CD4-positive, alpha-beta T cell treated with Interleukin-17A for 1 hour (primary cell): ENCODE results near the gene PROC.

Source experiments
- DNase-seq: peaks from one replicate; pipeline ENCODE4 v3.0.0-alpha.2; 2020

Gene PROC

DNA sequence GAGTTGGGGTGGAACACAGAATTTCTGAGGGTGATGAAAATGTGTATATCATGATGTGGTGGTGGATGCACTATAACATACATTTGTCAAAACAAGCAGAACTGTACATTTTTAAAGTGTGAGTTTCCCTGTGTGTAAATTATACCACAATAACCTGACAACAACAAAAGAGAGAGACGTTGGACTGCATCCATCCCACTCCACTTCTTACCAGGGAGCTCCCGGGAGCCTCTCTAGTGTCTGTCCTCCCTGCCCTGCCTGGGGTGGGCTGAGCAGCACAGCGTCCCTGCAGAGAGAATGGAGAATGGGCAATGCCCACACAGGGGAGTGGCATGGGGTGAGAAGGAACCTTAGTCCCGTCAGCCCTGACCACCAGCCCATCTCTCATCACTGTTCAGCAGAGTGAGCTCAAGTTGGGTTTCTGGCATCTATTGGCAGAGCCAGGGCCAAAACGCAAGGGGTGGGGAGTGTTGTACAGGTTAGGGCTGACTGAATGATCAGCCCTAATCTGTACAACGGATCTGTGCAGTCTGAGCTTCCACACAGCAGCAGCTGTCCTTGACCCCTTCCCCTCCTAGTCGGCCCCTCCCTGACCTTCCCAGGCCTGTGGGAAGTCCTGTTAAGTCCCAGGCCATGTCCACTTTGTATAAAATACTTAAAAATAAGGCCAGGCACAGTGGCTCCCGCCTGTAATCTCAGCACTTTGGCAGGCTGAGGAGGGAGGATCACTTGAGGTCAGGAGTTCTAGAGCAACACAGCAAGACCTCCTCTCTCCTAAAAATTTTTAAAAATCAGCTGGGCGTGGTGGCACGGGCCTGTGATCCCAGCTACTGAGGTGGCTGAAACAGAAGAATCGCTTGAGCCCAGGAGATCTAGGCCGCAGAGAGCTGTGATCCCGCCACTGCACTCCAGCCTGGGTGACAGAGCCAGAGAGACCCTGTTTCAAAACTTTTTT lies 3.3 kb upstream of the PROC start:
- no peak for DNase-seq

DNA sequence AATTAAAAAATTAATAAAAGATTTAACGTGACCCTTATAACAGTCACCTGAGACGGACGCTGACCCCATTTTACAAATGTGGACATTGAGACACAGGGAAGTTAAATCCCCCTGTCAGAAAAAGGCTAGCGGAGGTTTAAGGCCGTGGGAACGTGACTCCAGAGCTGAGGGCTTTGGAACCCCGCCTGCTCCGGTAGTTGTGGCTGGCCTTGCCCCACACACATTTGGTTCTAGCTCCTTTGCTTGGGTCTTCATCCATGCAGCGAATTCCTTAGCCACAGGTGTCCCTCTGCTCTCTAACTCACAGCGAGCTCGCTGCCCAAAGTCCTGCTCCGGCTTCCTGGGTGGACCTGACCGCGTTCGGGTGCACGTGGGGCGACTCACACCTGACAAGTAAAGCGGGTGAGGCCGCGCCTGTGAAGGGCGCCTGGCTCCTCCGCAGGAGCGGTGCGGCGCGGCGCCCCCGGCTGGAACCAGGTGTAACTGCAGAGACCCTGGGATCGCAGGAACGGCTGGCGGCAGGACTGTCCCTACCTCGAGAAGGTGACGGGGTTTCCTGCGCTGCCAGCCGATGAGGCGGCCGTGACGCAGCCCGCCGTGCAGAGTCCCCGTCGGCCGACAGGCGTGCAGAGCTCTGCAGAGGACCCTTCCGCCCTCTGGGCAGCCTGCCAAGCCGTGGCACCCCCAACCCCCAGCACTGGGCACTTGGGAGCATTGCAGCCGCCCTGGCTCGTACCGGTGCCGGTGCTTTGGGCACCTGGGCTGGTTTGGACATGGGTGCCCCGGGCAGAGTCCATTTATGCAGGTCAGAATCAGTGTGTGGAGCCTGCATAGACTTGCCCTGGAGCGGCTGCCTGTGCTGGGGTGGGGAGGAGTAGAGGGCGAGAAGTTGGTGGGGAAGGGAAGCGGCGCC lies 2.4 kb upstream of the PROC start:
- DNase-seq: peak; percentile 88

DNA sequence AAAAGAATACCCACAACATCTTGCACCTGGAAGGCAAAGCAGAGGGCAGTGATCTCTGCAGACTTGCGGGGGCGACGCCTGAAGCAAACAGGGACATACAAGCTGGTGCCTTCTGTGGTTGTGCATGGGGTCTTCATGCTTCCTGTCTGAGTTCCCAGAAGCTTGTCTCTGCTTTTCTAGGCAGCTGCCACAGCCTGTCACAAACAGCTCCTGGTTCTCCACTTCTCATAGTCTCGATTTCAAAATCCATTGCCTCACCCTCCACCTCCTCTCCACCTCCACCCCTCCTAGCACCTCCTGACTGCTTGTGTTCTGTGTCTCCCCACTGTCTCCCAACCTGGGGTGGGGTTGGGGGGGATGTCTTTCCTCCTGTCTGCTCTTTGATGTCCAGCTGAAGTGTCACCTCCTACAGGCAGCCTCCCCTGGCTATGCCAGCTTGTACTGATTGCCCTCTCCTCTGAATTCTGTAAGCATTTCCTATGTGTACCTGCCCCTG lies 1.7 kb upstream of the PROC start:
- no peak for DNase-seq

DNA sequence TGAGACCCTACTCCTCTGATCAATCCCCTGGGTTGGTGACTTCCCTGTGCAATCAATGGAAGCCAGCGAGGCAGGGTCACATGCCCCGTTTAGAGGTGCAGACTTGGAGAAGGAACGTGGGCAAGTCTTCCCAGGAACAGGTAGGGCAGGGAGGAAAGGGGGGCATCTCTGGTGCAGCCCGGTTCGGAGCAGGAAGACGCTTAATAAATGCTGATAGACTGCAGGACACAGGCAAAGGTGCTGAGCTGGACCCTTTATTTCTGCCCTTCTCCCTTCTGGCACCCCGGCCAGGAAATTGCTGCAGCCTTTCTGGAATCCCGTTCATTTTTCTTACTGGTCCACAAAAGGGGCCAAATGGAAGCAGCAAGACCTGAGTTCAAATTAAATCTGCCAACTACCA lies 821 bp upstream of the PROC start:
- DNase-seq: no peak

DNA sequence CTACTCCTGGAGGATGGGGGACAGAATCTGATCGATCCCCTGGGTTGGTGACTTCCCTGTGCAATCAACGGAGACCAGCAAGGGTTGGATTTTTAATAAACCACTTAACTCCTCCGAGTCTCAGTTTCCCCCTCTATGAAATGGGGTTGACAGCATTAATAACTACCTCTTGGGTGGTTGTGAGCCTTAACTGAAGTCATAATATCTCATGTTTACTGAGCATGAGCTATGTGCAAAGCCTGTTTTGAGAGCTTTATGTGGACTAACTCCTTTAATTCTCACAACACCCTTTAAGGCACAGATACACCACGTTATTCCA lies 844 bp downstream of the PROC start:
- DNase-seq: no peak

DNA sequence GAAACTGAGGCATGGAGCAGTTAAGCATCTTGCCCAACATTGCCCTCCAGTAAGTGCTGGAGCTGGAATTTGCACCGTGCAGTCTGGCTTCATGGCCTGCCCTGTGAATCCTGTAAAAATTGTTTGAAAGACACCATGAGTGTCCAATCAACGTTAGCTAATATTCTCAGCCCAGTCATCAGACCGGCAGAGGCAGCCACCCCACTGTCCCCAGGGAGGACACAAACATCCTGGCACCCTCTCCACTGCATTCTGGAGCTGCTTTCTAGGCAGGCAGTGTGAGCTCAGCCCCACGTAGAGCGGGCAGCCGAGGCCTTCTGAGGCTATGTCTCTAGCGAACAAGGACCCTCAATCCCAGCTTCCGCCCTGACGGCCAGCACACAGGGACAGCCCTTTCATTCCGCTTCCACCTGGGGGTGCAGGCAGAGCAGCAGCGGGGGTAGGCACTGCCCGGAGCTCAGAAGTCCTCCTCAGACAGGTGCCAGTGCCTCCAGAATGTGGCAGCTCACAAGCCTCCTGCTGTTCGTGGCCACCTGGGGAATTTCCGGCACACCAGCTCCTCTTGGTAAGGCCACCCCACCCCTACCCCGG lies 1.3 kb downstream of the PROC start:
- no peak for DNase-seq

DNA sequence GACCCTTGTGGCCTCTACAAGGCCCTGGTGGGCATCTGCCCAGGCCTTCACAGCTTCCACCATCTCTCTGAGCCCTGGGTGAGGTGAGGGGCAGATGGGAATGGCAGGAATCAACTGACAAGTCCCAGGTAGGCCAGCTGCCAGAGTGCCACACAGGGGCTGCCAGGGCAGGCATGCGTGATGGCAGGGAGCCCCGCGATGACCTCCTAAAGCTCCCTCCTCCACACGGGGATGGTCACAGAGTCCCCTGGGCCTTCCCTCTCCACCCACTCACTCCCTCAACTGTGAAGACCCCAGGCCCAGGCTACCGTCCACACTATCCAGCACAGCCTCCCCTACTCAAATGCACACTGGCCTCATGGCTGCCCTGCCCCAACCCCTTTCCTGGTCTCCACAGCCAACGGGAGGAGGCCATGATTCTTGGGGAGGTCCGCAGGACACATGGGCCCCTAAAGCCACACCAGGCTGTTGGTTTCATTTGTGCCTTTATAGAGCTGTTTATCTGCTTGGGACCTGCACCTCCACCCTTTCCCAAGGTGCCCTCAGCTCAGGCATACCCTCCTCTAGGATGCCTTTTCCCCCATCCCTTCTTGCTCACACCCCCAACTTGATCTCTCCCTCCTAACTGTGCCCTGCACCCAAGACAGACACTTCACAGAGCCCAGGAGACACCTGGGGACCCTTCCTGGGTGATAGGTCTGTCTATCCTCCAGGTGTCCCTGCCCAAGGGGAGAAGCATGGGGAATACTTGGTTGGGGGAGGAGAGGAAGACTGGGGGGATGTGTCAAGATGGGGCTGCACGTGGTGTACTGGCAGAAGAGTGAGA lies 2.0 kb downstream of the PROC start:
- DNase-seq: no peak

DNA sequence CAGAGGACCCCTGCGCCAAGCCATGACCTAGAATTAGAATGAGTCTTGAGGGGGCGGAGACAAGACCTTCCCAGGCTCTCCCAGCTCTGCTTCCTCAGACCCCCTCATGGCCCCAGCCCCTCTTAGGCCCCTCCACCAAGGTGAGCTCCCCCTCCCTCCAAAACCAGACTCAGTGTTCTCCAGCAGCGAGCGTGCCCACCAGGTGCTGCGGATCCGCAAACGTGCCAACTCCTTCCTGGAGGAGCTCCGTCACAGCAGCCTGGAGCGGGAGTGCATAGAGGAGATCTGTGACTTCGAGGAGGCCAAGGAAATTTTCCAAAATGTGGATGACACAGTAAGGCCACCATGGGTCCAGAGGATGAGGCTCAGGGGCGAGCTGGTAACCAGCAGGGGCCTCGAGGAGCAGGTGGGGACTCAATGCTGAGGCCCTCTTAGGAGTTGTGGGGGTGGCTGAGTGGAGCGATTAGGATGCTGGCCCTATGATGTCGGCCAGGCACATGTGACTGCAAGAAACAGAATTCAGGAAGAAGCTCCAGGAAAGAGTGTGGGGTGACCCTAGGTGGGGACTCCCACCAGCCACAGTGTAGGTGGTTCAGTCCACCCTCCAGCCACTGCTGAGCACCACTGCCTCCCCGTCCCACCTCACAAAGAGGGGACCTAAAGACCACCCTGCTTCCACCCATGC lies 3.0 kb downstream of the PROC start:
- DNase-seq: no peak

DNA sequence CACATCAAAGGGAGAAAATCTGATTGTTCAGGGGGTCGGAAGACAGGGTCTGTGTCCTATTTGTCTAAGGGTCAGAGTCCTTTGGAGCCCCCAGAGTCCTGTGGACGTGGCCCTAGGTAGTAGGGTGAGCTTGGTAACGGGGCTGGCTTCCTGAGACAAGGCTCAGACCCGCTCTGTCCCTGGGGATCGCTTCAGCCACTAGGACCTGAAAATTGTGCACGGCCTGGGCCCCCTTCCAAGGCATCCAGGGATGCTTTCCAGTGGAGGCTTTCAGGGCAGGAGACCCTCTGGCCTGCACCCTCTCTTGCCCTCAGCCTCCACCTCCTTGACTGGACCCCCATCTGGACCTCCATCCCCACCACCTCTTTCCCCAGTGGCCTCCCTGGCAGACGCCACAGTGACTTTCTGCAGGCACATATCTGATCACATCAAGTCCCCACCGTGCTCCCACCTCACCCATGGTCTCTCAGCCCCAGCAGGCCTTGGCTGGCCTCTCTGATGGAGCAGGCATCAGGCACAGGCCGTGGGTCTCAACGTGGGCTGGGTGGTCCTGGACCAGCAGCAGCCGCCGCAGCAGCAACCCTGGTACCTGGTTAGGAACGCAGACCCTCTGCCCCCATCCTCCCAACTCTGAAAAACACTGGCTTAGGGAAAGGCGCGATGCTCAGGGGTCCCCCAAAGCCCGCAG lies 3.8 kb downstream of the PROC start:
- DNase-seq: no peak

DNA sequence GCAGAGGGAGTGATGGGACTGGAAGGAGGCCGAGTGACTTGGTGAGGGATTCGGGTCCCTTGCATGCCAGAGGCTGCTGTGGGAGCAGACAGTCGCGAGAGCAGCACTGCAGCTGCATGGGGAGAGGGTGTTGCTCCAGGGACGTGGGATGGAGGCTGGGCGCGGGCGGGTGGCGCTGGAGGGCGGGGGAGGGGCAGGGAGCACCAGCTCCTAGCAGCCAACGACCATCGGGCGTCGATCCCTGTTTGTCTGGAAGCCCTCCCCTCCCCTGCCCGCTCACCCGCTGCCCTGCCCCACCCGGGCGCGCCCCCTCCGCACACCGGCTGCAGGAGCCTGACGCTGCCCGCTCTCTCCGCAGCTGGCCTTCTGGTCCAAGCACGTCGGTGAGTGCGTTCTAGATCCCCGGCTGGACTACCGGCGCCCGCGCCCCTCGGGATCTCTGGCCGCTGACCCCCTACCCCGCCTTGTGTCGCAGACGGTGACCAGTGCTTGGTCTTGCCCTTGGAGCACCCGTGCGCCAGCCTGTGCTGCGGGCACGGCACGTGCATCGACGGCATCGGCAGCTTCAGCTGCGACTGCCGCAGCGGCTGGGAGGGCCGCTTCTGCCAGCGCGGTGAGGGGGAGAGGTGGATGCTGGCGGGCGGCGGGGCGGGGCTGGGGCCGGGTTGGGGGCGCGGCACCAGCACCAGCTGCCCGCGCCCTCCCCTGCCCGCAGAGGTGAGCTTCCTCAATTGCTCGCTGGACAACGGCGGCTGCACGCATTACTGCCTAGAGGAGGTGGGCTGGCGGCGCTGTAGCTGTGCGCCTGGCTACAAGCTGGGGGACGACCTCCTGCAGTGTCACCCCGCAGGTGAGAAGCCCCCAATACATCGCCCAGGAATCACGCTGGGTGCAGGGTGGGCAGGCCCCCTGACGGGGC lies 4.6 kb downstream of the PROC start:
- DNase-seq: peak; percentile 7

DNA sequence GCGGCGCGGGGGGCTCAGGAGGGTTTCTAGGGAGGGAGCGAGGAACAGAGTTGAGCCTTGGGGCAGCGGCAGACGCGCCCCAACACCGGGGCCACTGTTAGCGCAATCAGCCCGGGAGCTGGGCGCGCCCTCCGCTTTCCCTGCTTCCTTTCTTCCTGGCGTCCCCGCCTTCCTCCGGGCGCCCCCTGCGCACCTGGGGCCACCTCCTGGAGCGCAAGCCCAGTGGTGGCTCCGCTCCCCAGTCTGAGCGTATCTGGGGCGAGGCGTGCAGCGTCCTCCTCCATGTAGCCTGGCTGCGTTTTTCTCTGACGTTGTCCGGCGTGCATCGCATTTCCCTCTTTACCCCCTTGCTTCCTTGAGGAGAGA lies 5.2 kb downstream of the PROC start:
- no peak for DNase-seq

DNA sequence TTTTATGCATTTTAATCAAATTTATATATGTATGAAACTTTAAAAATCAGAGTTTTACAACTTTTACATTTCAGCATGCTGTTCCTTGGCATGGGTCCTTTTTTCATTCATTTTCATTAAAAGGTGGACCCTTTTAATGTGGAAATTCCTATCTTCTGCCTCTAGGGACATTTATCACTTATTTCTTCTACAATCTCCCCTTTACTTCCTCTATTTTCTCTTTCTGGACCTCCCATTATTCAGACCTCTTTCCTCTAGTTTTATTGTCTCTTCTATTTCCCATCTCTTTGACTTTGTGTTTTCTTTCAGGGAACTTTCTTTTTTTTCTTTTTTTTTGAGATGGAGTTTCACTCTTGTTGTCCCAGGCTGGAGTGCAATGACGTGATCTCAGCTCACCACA lies 5.7 kb downstream of the PROC start:
- DNase-seq: no peak

DNA sequence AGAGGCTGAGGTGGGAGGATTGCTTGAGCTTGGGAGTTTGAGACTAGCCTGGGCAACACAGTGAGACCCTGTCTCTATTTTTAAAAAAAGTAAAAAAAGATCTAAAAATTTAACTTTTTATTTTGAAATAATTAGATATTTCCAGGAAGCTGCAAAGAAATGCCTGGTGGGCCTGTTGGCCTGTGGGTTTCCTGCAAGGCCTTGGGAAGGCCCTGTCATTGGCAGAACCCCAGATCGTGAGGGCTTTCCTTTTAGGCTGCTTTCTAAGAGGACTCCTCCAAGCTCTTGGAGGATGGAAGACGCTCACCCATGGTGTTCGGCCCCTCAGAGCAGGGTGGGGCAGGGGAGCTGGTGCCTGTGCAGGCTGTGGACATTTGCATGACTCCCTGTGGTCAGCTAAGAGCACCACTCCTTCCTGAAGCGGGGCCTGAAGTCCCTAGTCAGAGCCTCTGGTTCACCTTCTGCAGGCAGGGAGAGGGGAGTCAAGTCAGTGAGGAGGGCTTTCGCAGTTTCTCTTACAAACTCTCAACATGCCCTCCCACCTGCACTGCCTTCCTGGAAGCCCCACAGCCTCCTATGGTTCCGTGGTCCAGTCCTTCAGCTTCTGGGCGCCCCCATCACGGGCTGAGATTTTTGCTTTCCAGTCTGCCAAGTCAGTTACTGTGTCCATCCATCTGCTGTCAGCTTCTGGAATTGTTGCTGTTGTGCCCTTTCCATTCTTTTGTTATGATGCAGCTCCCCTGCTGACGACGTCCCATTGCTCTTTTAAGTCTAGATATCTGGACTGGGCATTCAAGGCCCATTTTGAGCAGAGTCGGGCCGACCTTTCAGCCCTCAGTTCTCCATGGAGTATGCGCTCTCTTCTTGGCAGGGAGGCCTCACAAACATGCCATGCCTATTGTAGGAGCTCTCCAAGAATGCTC lies 6.6 kb downstream of the PROC start:
- no peak for DNase-seq

DNA sequence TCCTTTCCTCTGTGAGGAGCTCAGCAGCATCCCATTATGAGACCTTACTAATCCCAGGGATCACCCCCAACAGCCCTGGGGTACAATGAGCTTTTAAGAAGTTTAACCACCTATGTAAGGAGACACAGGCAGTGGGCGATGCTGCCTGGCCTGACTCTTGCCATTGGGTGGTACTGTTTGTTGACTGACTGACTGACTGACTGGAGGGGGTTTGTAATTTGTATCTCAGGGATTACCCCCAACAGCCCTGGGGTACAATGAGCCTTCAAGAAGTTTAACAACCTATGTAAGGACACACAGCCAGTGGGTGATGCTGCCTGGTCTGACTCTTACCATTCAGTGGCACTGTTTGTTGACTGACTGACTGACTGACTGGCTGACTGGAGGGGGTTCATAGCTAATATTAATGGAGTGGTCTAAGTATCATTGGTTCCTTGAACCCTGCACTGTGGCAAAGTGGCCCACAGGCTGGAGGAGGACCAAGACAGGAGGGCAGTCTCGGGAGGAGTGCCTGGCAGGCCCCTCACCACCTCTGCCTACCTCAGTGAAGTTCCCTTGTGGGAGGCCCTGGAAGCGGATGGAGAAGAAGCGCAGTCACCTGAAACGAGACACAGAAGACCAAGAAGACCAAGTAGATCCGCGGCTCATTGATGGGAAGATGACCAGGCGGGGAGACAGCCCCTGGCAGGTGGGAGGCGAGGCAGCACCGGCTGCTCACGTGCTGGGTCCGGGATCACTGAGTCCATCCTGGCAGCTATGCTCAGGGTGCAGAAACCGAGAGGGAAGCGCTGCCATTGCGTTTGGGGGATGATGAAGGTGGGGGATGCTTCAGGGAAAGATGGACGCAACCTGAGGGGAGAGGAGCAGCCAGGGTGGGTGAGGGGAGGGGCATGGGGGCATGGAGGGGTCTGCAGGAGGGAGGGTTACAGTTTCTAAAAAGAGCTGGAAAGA lies 7.6 kb downstream of the PROC start:
- DNase-seq: no peak

DNA sequence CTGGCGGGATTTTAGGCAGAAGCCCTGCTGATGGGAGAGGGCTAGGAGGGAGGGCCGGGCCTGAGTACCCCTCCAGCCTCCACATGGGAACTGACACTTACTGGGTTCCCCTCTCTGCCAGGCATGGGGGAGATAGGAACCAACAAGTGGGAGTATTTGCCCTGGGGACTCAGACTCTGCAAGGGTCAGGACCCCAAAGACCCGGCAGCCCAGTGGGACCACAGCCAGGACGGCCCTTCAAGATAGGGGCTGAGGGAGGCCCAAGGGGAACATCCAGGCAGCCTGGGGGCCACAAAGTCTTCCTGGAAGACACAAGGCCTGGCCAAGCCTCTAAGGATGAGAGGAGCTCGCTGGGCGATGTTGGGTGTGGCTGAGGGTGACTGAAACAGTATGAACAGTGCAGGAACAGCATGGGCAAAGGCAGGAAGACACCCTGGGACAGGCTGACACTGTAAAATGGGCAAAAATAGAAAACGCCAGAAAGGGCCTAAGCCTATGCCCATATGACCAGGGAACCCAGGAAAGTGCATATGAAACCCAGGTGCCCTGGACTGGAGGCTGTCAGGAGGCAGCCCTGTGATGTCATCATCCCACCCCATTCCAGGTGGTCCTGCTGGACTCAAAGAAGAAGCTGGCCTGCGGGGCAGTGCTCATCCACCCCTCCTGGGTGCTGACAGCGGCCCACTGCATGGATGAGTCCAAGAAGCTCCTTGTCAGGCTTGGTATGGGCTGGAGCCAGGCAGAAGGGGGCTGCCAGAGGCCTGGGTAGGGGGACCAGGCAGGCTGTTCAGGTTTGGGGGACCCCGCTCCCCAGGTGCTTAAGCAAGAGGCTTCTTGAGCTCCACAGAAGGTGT lies 8.5 kb downstream of the PROC start:
- no peak for DNase-seq

DNA sequence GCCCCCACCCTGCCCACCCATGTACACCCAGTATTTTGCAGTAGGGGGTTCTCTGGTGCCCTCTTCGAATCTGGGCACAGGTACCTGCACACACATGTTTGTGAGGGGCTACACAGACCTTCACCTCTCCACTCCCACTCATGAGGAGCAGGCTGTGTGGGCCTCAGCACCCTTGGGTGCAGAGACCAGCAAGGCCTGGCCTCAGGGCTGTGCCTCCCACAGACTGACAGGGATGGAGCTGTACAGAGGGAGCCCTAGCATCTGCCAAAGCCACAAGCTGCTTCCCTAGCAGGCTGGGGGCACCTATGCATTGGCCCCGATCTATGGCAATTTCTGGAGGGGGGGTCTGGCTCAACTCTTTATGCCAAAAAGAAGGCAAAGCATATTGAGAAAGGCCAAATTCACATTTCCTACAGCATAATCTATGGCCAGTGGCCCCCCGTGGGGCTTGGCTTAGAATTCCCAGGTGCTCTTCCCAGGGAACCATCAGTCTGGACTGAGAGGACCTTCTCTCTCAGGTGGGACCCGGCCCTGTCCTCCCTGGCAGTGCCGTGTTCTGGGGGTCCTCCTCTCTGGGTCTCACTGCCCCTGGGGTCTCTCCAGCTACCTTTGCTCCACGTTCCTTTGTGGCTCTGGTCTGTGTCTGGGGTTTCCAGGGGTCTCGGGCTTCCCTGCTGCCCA lies 9.3 kb downstream of the PROC start:
- no peak for DNase-seq
